ENCODE measurements around the gene EXOC3L4.

Gene EXOC3L4

GRCh38 chr14:103093856-103094405 is 594 bp upstream of the EXOC3L4 start:
- no peak for DNase-seq

- DNase-seq: no peak
Measured at GRCh38 chr14:103095210-103095778, 769 bp downstream of the EXOC3L4 start.

- DNase-seq: no peak
Measured at GRCh38 chr14:103096387-103096786, 1.9 kb downstream of the EXOC3L4 start.

GRCh38 chr14:103097244-103097993 is 2.9 kb downstream of the EXOC3L4 start:
- no peak for DNase-seq

- no peak for DNase-seq
Measured at GRCh38 chr14:103097994-103098957, 3.8 kb downstream of the EXOC3L4 start.

- no peak for DNase-seq
Measured at GRCh38 chr14:103099081-103099732, 4.7 kb downstream of the EXOC3L4 start.

- DNase-seq: no peak
Measured at GRCh38 chr14:103099733-103100280, 5.3 kb downstream of the EXOC3L4 start.

GRCh38 chr14:103100281-103101121 is 6.0 kb downstream of the EXOC3L4 start:
- DNase-seq: no peak

GRCh38 chr14:103101257-103101962 is 6.9 kb downstream of the EXOC3L4 start:
- no peak for DNase-seq

GRCh38 chr14:103101963-103102688 is 7.6 kb downstream of the EXOC3L4 start:
- no peak for DNase-seq

GRCh38 chr14:103102689-103103260 is 8.2 kb downstream of the EXOC3L4 start:
- no peak for DNase-seq

- DNase-seq: no peak
Measured at GRCh38 chr14:103103461-103104388, 9.2 kb downstream of the EXOC3L4 start.

GRCh38 chr14:103104389-103104653 is 9.8 kb downstream of the EXOC3L4 start:
- DNase-seq: no peak

- peak; percentile 60 for DNase-seq
Measured at GRCh38 chr14:103104654-103105452, 10.3 kb downstream of the EXOC3L4 start.

- no peak for DNase-seq
Measured at GRCh38 chr14:103105580-103106150, 11.1 kb downstream of the EXOC3L4 start.

GRCh38 chr14:103107455-103107854 is 12.9 kb downstream of the EXOC3L4 start:
- DNase-seq: no peak

- DNase-seq: no peak
Measured at GRCh38 chr14:103107941-103108748, 13.6 kb downstream of the EXOC3L4 start.

Data from stimulated activated naive CD4-positive, alpha-beta T cell treated with Interleukin-2 at 50 U/mL for 16 hours (primary cell).